Osteocyte (in vitro differentiated cells): ENCODE measurements around the gene DNAL4. TPM values are rescaled to one million over a fixed set of nuclear protein-coding genes. Genes with fewer than 3 reads are reported as not detected.

ENCODE experiments used
- DNase-seq: peaks from one replicate; pipeline ENCODE4 v3.0.0; 2021; ENCODE audit warnings: mixed read lengths; ENCODE audit not compliant: unreplicated experiment; ENCODE audit errors: extremely low spot score
- H3K27ac Mint-ChIP-seq: one replicate; pipeline ENCODE4 v1.8.0; 2021; ENCODE audit warnings: mild to moderate bottlenecking, mixed read lengths; ENCODE audit not compliant: unreplicated experiment
- H3K27me3 Mint-ChIP-seq: one replicate; pipeline ENCODE4 v1.8.0; 2021; ENCODE audit warnings: mixed read lengths; ENCODE audit not compliant: unreplicated experiment
- H3K36me3 Mint-ChIP-seq: one replicate; pipeline ENCODE4 v1.8.0; 2021; ENCODE audit warnings: mixed read lengths; ENCODE audit not compliant: unreplicated experiment
- H3K4me1 Mint-ChIP-seq: one replicate; pipeline ENCODE4 v1.8.0; 2021; ENCODE audit warnings: mixed read lengths; ENCODE audit not compliant: unreplicated experiment
- H3K4me3 Mint-ChIP-seq: one replicate; pipeline ENCODE4 v1.8.0; 2021; ENCODE audit warnings: mild to moderate bottlenecking, moderate library complexity, mixed read lengths; ENCODE audit not compliant: unreplicated experiment
- H3K9me3 Mint-ChIP-seq: one replicate; pipeline ENCODE4 v1.8.0; 2021; ENCODE audit warnings: mixed read lengths; ENCODE audit not compliant: unreplicated experiment
- total RNA-seq: library from RNA; stranded (reverse); gene quantifications from 2 replicates; pipeline ENCODE4 v1.2.1, GENCODE V29; 2021
- TF ChIP-seq, protein P1 (sequence below): fragments of 200-600 bp; sonication (generic); IDR thresholded peaks from 2 replicates; pipeline ENCODE4 v1.5.0; 2021; ENCODE audit warnings: antibody characterized with exemption, mild to moderate bottlenecking, moderate library complexity

Gene DNAL4
- total RNA-seq, 1 donor from 2014 or later, result 17.0 TPM

DNA sequence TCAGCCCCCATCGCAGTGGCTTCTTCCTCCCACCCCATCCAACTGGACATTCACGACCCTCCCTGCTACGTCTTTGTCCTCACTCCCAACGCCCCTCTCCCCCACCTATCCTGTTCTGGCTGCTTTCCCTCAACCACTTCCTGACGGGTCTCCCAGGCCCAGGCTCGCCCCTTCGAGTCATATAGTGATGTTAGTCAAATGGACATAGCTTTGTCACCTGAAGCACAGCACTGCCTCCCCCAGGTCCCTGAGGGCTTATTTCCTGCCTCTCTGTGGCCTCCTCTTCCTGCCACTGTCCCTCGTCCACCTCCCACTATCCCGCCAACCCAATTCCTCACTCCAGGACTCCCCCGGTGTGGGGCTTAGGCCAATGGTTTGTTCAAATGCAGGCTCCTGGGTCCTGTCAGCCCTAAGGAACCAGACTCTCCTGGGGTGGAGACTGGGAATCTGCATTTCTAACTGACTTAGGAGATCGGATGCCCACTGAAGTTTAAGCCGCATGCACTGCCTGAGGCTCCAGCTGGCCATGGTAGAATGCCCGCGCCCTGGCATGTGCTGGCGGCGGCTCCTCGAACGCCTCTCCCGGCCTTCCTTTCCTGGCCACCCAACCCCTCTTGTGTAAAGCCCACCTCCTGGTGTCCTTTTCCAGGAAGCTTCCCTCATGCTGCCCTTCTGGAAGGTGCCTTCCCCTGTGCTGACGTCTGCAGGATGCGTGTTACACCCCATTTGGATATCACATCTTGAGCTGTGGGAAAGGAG is 56.5 kb downstream of the DNAL4 start:
- H3K9me3 Mint-ChIP-seq, result no peaks in the 10 kb centered on the region
- TF ChIP-seq, protein P1, sequence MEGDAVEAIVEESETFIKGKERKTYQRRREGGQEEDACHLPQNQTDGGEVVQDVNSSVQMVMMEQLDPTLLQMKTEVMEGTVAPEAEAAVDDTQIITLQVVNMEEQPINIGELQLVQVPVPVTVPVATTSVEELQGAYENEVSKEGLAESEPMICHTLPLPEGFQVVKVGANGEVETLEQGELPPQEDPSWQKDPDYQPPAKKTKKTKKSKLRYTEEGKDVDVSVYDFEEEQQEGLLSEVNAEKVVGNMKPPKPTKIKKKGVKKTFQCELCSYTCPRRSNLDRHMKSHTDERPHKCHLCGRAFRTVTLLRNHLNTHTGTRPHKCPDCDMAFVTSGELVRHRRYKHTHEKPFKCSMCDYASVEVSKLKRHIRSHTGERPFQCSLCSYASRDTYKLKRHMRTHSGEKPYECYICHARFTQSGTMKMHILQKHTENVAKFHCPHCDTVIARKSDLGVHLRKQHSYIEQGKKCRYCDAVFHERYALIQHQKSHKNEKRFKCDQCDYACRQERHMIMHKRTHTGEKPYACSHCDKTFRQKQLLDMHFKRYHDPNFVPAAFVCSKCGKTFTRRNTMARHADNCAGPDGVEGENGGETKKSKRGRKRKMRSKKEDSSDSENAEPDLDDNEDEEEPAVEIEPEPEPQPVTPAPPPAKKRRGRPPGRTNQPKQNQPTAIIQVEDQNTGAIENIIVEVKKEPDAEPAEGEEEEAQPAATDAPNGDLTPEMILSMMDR, result no peak
- H3K36me3 Mint-ChIP-seq, result peaks cover 42% of the 10 kb centered on the region
- no peak for DNase-seq
- no peaks in the 10 kb centered on the region for H3K27me3 Mint-ChIP-seq
- peaks cover 13% of the 10 kb centered on the region for H3K4me1 Mint-ChIP-seq
- peak overlapping the region; percentile 48 for H3K27ac Mint-ChIP-seq
- no peak overlapping the region for H3K4me3 Mint-ChIP-seq

DNA sequence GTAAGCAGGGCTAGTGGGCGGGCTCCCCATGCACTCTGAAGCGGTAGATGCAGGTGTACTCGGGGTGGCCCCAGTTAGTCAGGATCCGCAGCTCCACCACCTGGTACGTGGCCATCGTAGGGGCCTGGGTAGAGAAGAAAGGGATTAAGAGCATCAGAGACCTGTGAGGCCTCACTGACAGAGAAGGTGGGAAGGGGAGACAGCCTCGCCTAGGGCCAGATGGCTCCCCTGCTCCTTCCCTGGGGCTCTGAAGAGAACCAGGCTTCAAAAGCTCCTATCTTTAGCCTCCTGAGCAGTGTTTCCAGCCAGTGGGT is 57.7 kb downstream of the DNAL4 start:
- Mint-ChIP-seq H3K36me3 (peaks cover 35% of the 10 kb centered on the region), H3K27me3 (no peaks in the 10 kb centered on the region), H3K27ac (no peak overlapping the region), H3K4me1 (peaks cover 19% of the 10 kb centered on the region), H3K4me3 (no peak overlapping the region), H3K9me3 (no peaks in the 10 kb centered on the region)
- TF ChIP-seq, protein P1, result no peak
- no peak for DNase-seq

DNA sequence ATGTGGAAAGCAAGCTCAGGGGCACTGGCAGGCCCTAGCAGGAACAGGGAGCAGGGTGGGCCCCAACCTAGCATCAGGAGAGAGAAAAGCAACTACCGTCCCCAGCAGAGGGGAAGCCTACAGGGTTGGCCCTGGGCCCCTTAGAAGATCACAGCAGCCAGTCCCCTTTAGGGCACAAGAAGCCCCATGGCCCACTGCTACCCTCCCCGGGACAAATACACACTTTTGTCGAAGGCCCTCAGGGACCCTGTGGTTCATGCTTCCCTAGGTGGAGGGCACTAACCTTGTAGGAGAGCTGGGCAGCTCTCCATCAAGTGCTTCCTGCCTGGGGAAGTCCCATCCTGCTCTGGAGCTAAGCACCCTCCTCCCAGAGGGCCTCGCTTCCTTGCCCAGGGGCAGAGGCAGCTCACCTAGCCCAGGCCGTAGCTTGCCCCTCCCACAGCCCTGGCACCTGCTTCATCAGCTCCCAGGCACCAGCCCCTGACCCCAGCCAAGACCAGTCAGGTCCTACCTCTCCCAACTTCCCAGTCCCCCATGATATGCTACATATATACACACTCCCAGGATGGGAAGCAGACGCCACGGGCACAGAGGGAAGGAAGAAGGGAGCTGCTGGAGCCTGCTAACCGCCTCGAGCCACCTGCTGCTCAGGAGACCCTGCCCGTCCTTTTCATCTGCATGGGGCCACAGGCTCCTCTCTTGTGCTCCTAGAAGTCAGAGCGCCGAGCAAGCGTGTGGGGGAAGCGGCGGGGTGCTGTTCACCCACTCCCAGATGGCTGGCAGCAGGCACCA is 58.3 kb downstream of the DNAL4 start:
- no peak for DNase-seq
- H3K4me3 Mint-ChIP-seq, result no peak overlapping the region
- H3K27me3 Mint-ChIP-seq, result no peaks in the 10 kb centered on the region
- H3K4me1 Mint-ChIP-seq, result peaks cover 19% of the 10 kb centered on the region
- no peaks in the 10 kb centered on the region for H3K9me3 Mint-ChIP-seq
- no peak overlapping the region for H3K27ac Mint-ChIP-seq
- TF ChIP-seq, protein P1, result no peak
- H3K36me3 Mint-ChIP-seq, result peaks cover 30% of the 10 kb centered on the region

DNA sequence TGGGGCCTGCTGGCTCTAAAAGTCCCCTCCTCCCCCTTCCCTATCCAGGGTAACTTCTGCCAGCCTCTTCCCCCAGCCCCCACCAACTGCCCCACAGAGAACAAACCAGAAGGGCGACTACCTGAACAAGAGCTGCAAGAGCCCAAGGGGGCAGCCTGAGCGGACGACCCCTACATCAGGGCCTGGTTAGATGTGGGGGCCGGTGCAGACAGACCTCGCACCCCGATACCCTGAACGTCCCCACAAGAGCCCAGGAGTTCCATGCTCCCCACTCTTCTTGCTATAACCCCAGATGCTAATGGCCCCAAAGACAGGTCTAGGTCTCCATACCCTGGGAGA is 58.8 kb downstream of the DNAL4 start:
- TF ChIP-seq, protein P1, result no peak
- Mint-ChIP-seq H3K4me3 (no peak overlapping the region), H3K36me3 (peaks cover 33% of the 10 kb centered on the region), H3K27ac (no peak overlapping the region), H3K27me3 (no peaks in the 10 kb centered on the region), H3K4me1 (peaks cover 20% of the 10 kb centered on the region), H3K9me3 (no peaks in the 10 kb centered on the region)
- DNase-seq, result no peak

DNA sequence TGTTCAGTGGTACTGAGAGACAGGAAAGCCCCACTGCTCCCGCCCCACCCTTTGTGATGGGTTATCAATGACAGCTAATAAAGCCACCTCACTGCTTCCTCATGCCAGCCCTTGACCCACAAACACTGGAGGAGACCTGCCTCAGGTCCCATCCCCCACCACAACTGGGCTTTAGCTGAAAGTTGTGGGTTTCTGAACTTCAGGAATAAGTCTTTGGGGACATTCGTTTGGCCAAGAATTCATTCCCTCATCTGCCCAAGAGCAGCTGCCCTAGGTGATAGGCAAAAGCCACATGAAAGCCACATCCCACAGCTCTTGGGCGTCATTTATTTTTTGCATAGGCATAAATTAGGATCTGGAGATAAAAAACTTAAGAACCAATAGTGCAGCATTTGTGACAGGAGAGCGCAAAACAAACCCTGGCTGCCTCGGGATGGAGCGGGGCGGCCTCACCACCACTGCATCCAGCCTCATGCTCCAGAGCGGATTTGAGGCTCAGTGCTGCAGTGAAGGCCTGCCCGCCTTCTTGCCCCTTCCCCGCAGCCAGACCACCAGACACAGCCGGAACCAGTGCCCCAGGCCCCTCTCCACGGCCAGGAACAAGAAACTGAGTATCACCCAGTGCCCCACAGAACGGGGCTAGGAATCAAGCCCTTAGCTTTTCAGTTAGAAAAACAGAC is 59.4 kb downstream of the DNAL4 start:
- no peaks in the 10 kb centered on the region for H3K9me3 Mint-ChIP-seq
- DNase-seq, result no peak
- peaks cover 24% of the 10 kb centered on the region for H3K4me1 Mint-ChIP-seq
- H3K27ac Mint-ChIP-seq, result no peak overlapping the region
- H3K4me3 Mint-ChIP-seq, result no peak overlapping the region
- TF ChIP-seq, protein P1, result no peak
- H3K27me3 Mint-ChIP-seq, result no peaks in the 10 kb centered on the region
- H3K36me3 Mint-ChIP-seq, result peaks cover 33% of the 10 kb centered on the region
